ENCODE measurements around the gene SLC25A19.

GRCh38 chr17:75232786-75233185 is 56.4 kb downstream of the SLC25A19 start:
- no peak for TF ChIP-seq CTCF (IDR thresholded peaks at IDR 0.05)
- TF ChIP-seq POLR2A (IDR thresholded peaks at IDR 0.05; ENCODE audit: low read depth) = no peak
- no peak for TF ChIP-seq POLR2AphosphoS5 (IDR thresholded peaks at IDR 0.05)
